ENCODE measurements around the gene DOCK2. TPM values are rescaled to one million over a fixed set of nuclear protein-coding genes. Genes with fewer than 3 reads are reported as not detected.

DOCK2 gene
- total and polyA plus RNA-seq, 4 donors, result 5.0 to 30.4 (median 7.4) TPM

- no CpG with 5 or more reads among the region's 1 CpG for WGBS (ENCODE audit: insufficient coverage)
- peaks cover 18% of the 10 kb centered on the region for H3K27me3 ChIP-seq (ENCODE audit: control insufficient read depth, insufficient read depth, low read length)
Measured at GRCh38 chr5:169634606-169635005, 2.5 kb upstream of the DOCK2 start.

GRCh38 chr5:169635936-169636335 lies 1.1 kb upstream of the DOCK2 start:
- no peaks in the 10 kb centered on the region for H3K9me3 ChIP-seq (ENCODE audit: control insufficient read depth, insufficient read depth, low read length)
- H3K27ac ChIP-seq (ENCODE audit: low read depth, low read length), result no peak overlapping the region
- no peak overlapping the region for H3K4me3 ChIP-seq (ENCODE audit: low read depth, low read length)
- DNase-seq (ENCODE audit: low read depth in 4 of 6, low spot score in 6 of 6), result no peak
- WGBS (ENCODE audit: insufficient coverage), result no CpG with 5 or more reads among the region's 1 CpG
- no peaks in the 10 kb centered on the region for H3K36me3 ChIP-seq (ENCODE audit: control insufficient read depth, insufficient read depth, low read length)
- peaks cover 13% of the 10 kb centered on the region for H3K4me1 ChIP-seq (ENCODE audit: control insufficient read depth, insufficient read depth, low read length)
- peaks cover 18% of the 10 kb centered on the region for H3K27me3 ChIP-seq (ENCODE audit: control insufficient read depth, insufficient read depth, low read length)

More at GRCh38 chr5:169634606-169635005, 2.5 kb upstream of the DOCK2 start:
- no peak overlapping the region for H3K27ac ChIP-seq (ENCODE audit: low read depth, low read length)
- H3K4me1 ChIP-seq (ENCODE audit: control insufficient read depth, insufficient read depth, low read length), result peaks cover 10% of the 10 kb centered on the region
- H3K9me3 ChIP-seq (ENCODE audit: control insufficient read depth, insufficient read depth, low read length), result no peaks in the 10 kb centered on the region
- no peak for DNase-seq (ENCODE audit: low read depth in 4 of 6, low spot score in 6 of 6)
- no peaks in the 10 kb centered on the region for H3K36me3 ChIP-seq (ENCODE audit: control insufficient read depth, insufficient read depth, low read length)
- no peak overlapping the region for H3K4me3 ChIP-seq (ENCODE audit: low read depth, low read length)

DNA sequence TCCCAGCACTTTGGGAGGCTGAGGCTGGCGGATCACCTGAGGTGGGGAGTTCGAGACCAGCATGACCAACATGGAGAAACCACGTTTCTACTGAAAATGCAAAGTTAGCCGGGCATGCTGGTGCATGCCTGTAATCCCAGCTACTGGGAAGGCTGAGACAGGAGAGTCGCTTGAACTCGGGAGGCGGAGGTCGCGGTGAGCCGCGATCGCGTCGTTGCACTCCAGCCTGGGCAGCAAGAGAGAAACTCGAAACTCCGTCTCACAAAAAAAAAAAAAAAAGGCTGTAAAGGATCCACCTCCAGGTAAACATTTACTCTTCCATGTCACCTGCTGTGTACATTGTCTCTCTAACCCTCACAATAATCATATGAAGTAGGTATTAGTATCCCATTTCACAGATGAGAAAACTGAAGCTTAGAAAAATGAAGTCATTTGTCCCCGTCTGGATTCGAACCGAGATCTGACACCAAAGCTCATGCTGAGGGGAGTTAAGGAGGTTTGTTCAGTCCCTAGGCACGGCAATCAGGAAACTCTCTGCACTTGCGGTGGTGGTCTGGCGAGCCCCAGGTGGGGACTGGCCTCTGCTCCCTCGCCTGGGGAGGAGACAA lies 494 bp upstream of the DOCK2 start:
- 59% methylated on average over 21 of the region's 23 CpGs for WGBS (ENCODE audit: insufficient coverage)
- no peak for DNase-seq (ENCODE audit: low read depth in 4 of 6, low spot score in 6 of 6)
- no peaks in the 10 kb centered on the region for H3K9me3 ChIP-seq (ENCODE audit: control insufficient read depth, insufficient read depth, low read length)
- peaks cover 17% of the 10 kb centered on the region for H3K4me1 ChIP-seq (ENCODE audit: control insufficient read depth, insufficient read depth, low read length)
- no peaks in the 10 kb centered on the region for H3K36me3 ChIP-seq (ENCODE audit: control insufficient read depth, insufficient read depth, low read length)
- H3K27ac ChIP-seq (ENCODE audit: low read depth, low read length), result no peak overlapping the region
- H3K27me3 ChIP-seq (ENCODE audit: control insufficient read depth, insufficient read depth, low read length), result peaks cover 18% of the 10 kb centered on the region
- H3K4me3 ChIP-seq (ENCODE audit: low read depth, low read length), result no peak overlapping the region

DNA sequence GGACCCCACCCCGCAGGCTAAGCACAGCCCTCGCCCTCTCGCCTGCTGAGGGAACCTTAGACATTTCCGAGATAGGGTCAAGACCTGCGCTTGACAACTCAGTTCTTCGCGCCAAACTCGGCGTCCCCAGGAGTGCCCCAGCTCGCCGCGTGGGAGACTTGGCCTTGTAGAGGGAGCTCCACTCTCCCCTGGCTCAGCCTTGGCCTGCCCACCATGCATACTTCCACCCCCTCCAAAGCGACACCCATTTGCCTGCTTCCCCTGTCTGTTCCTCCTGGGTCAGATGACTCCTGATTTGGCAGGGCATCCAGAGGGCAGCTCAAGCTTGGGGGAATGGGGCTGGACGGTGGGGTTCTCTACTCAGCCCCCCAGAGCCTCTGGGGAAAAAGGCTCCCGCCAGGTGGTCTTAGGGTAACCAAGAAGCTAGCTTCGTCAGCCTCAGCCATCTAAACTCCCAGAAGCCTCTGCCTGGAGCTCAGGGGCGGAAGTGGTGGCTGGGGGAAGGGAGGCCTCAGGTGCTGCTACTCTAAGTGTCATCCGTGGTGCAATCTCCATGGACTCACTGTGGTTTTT lies 560 bp downstream of the DOCK2 start:
- 15% methylated on average over 14 of the region's 18 CpGs for WGBS (ENCODE audit: insufficient coverage)
- no peak for DNase-seq (ENCODE audit: low read depth in 4 of 6, low spot score in 6 of 6)
- Histone ChIP-seq H3K9me3 (ENCODE audit: control insufficient read depth, insufficient read depth, low read length) (no peaks in the 10 kb centered on the region), H3K36me3 (ENCODE audit: control insufficient read depth, insufficient read depth, low read length) (no peaks in the 10 kb centered on the region), H3K4me3 (ENCODE audit: low read depth, low read length) (no peak overlapping the region), H3K27me3 (ENCODE audit: control insufficient read depth, insufficient read depth, low read length) (peaks cover 18% of the 10 kb centered on the region), H3K27ac (ENCODE audit: low read depth, low read length) (no peak overlapping the region), H3K4me1 (ENCODE audit: control insufficient read depth, insufficient read depth, low read length) (peaks cover 17% of the 10 kb centered on the region)

DNA sequence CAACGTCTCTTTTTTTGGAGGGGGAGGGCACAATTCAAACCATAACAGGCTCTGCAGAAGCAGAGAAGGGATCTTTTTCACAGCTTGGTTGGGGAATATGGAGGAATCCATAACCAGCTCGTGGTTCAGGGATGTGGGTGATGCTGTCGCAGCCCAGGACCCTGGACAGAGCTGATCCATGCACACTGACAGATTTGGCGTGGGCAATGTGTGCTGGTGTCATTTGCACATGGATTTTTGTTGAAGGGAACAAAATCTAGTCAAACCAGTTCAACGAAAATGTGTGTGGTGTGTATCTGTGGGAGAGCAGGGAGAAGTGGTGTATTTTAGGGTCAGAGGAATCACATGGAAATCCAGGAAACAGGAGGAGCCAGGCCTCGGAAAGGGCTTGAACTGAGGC lies 4.2 kb downstream of the DOCK2 start:
- DNase-seq (ENCODE audit: low read depth in 4 of 6, low spot score in 6 of 6), result peak in 1 of 6 donors; percentile 10
- WGBS (ENCODE audit: insufficient coverage), result 48% methylated on average over 5 of the region's 6 CpGs
- no peaks in the 10 kb centered on the region for H3K9me3 ChIP-seq (ENCODE audit: control insufficient read depth, insufficient read depth, low read length)
- no peak overlapping the region for H3K27ac ChIP-seq (ENCODE audit: low read depth, low read length)
- H3K27me3 ChIP-seq (ENCODE audit: control insufficient read depth, insufficient read depth, low read length), result peaks cover 15% of the 10 kb centered on the region
- no peaks in the 10 kb centered on the region for H3K36me3 ChIP-seq (ENCODE audit: control insufficient read depth, insufficient read depth, low read length)
- peaks cover 17% of the 10 kb centered on the region for H3K4me1 ChIP-seq (ENCODE audit: control insufficient read depth, insufficient read depth, low read length)
- no peak overlapping the region for H3K4me3 ChIP-seq (ENCODE audit: low read depth, low read length)

GRCh38 chr5:169646856-169647255 lies 9.8 kb downstream of the DOCK2 start:
- DNase-seq (ENCODE audit: low read depth in 4 of 6, low spot score in 6 of 6), result no peak
- Histone ChIP-seq H3K4me3 (ENCODE audit: low read depth, low read length) (no peak overlapping the region), H3K36me3 (ENCODE audit: control insufficient read depth, insufficient read depth, low read length) (no peaks in the 10 kb centered on the region), H3K9me3 (ENCODE audit: control insufficient read depth, insufficient read depth, low read length) (no peaks in the 10 kb centered on the region), H3K27ac (ENCODE audit: low read depth, low read length) (no peak overlapping the region), H3K27me3 (ENCODE audit: control insufficient read depth, insufficient read depth, low read length) (no peaks in the 10 kb centered on the region), H3K4me1 (ENCODE audit: control insufficient read depth, insufficient read depth, low read length) (peaks cover 9% of the 10 kb centered on the region)
- 93% methylated on average over 3 of the region's 3 CpGs for WGBS (ENCODE audit: insufficient coverage)

- WGBS (ENCODE audit: insufficient coverage), result no CpG with 5 or more reads among the region's 1 CpG
- peaks cover 15% of the 10 kb centered on the region for H3K4me1 ChIP-seq (ENCODE audit: control insufficient read depth, insufficient read depth, low read length)
- peak in 1 of 6 donors; percentile 7 for DNase-seq (ENCODE audit: low read depth in 4 of 6, low spot score in 6 of 6)
- no peaks in the 10 kb centered on the region for H3K9me3 ChIP-seq (ENCODE audit: control insufficient read depth, insufficient read depth, low read length)
- H3K4me3 ChIP-seq (ENCODE audit: low read depth, low read length), result no peak overlapping the region
- no peak overlapping the region for H3K27ac ChIP-seq (ENCODE audit: low read depth, low read length)
- H3K27me3 ChIP-seq (ENCODE audit: control insufficient read depth, insufficient read depth, low read length), result no peaks in the 10 kb centered on the region
- H3K36me3 ChIP-seq (ENCODE audit: control insufficient read depth, insufficient read depth, low read length), result no peaks in the 10 kb centered on the region
Measured at GRCh38 chr5:169647566-169647965, 10.5 kb downstream of the DOCK2 start.

DNA sequence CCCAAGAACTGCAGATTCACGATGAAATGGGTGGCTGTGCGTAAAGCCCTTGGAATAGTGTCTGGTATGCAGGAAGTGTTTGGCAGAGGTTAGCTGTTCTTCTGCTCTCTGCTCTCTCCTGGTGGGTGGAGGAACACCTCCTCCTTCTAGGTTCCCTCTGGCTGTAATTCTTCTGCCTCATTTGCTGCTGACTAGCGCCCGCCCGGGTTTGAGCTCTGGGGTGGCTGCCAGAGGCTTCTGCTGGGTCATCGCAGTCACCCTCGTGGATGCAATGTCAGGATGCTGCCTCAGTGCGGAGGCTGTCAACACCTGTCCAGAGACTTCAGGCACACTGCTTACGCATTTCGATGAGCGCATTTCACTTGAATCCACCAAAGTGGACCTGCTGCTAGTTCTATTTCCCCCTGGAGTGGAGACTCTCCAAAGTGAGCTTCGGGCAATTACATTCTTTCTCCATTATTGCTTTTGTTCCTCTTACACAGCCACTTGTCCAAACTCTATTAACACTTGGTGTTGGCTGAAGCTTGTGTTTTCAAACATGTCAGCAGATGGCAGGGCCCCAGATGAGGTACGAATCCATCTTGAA lies 11.7 kb downstream of the DOCK2 start:
- no peaks in the 10 kb centered on the region for H3K9me3 ChIP-seq (ENCODE audit: control insufficient read depth, insufficient read depth, low read length)
- 55% methylated on average over 9 of the region's 13 CpGs for WGBS (ENCODE audit: insufficient coverage)
- H3K27me3 ChIP-seq (ENCODE audit: control insufficient read depth, insufficient read depth, low read length), result no peaks in the 10 kb centered on the region
- DNase-seq (ENCODE audit: low read depth in 4 of 6, low spot score in 6 of 6), result peak in 1 of 6 donors; percentile 30
- H3K4me3 ChIP-seq (ENCODE audit: low read depth, low read length), result no peak overlapping the region
- H3K27ac ChIP-seq (ENCODE audit: low read depth, low read length), result no peak overlapping the region
- no peaks in the 10 kb centered on the region for H3K36me3 ChIP-seq (ENCODE audit: control insufficient read depth, insufficient read depth, low read length)
- H3K4me1 ChIP-seq (ENCODE audit: control insufficient read depth, insufficient read depth, low read length), result peaks cover 15% of the 10 kb centered on the region

DNA sequence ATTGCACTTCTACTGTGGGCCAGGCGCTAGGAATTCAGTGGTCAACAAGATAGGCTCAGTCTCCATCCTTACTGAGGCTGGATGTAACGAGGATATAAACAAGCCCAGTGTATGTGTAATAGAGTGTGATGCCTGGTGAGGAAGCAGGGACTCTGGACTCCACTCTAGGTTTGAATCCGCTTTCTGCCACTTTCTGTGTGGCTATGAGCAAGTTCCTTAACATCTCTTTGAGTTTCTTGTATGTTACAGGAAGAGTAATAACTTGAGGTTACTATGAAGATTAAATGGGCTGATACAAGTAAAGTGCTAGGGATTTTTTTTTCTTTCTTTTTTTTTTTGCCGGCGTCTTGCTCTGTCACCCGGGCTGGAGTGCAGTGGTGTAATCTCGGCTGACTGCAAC lies 12.4 kb downstream of the DOCK2 start:
- H3K9me3 ChIP-seq (ENCODE audit: control insufficient read depth, insufficient read depth, low read length), result no peaks in the 10 kb centered on the region
- 75% methylated on average over 2 of the region's 7 CpGs for WGBS (ENCODE audit: insufficient coverage)
- H3K4me1 ChIP-seq (ENCODE audit: control insufficient read depth, insufficient read depth, low read length), result peaks cover 15% of the 10 kb centered on the region
- H3K27me3 ChIP-seq (ENCODE audit: control insufficient read depth, insufficient read depth, low read length), result no peaks in the 10 kb centered on the region
- H3K27ac ChIP-seq (ENCODE audit: low read depth, low read length), result no peak overlapping the region
- H3K36me3 ChIP-seq (ENCODE audit: control insufficient read depth, insufficient read depth, low read length), result no peaks in the 10 kb centered on the region
- no peak for DNase-seq (ENCODE audit: low read depth in 4 of 6, low spot score in 6 of 6)
- H3K4me3 ChIP-seq (ENCODE audit: low read depth, low read length), result no peak overlapping the region
